Activated CD4-positive, alpha-beta T cell treated with anti-CD3 and anti-CD28 coated beads, Interleukin-2, amount 10 ng/mL, durations not matched to agents 24 days and 14 days (primary cell): ENCODE measurements around the gene FAAP20. TPM values are rescaled to one million over a fixed set of nuclear protein-coding genes. Genes with fewer than 3 reads are reported as not detected.

Source experiments
- DNase-seq: peaks from one replicate; pipeline ENCODE4 v3.0.0; 2022
- H3K27ac Mint-ChIP-seq: one replicate; pipeline ENCODE4 v1.8.0; 2022; ENCODE audit warnings: mild to moderate bottlenecking, mixed read lengths
- H3K27me3 Mint-ChIP-seq: one replicate; pipeline ENCODE4 v1.8.0; 2022; ENCODE audit warnings: mixed read lengths
- H3K36me3 Mint-ChIP-seq: one replicate; pipeline ENCODE4 v1.8.0; 2022; ENCODE audit warnings: low read depth, mild to moderate bottlenecking, mixed read lengths
- H3K4me1 Mint-ChIP-seq: one replicate; pipeline ENCODE4 v1.8.0; 2021; ENCODE audit warnings: mixed read lengths
- H3K4me3 Mint-ChIP-seq: one replicate; pipeline ENCODE4 v1.8.0; 2022; ENCODE audit warnings: mild to moderate bottlenecking, moderate library complexity, mixed read lengths
- H3K9me3 Mint-ChIP-seq: one replicate; pipeline ENCODE4 v1.8.0; 2021; ENCODE audit warnings: mixed read lengths
- intact Hi-C: fragments of 100-400 bp; cut with micrococcal nuclease; formaldehyde crosslinking; loops from one replicate; pipeline ENCODE4 v1.15.1; 2023
- total RNA-seq: library from RNA; stranded (reverse); gene quantifications from 2 replicates; pipeline ENCODE4 v1.2.3, GENCODE V29; 2022

FAAP20 gene
- total RNA-seq, 1 donor from 2014 or later = 60.3 TPM

DNA sequence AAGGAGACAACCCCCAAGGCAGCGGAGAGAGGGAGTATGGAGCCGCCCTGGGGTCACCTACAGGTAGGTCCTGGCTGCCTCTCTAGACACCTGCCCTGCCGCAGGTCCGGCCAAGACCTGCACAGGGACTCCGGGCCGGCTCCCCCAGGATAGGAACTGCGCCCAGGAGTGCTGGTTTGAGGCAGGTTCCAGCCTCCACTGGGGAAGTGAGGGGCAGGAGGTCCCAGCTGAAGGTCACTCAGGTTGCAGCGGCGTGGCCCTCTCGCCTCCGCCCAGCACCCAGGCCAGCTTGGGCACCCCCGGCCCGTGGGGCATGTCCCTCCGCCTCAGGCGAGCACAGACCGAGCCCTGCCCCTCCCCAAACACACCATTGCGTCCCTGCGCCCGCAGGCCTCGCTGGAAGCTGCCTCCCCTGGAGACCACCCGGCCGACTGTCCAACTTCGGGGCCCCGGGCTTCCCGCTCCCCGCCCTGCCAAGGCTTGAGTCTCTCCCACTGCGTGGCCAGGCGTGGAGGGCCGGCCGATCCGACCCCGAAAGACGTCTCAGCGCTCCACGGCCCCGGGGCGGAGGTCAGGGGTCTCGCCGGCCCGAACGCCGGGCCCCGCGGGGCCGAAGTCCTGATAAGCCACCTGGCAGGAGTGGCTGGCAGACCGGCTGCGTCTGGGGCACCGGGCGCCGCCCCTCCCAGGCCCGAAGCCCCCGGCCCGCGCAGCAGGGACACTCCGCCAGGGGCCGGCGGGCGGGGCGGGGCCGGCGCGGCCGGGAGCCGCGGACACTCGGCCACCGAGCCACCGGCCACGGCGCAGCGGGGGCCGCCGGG, 32.2 kb upstream of the FAAP20 start:
- Mint-ChIP-seq H3K4me1 (peaks cover 17% of the 10 kb centered on the region), H3K27me3 (peaks cover 9% of the 10 kb centered on the region), H3K27ac (peak overlapping the region; percentile 70), H3K36me3 (peaks cover 21% of the 10 kb centered on the region), H3K9me3 (no peaks in the 10 kb centered on the region), H3K4me3 (peak overlapping the region; percentile 69)
- no peak for DNase-seq
- intact Hi-C loops = loop anchor here (2.0 kb wide), 1 partner anchor 22 kb away; no protein-coding TSS in a partner anchor

- Mint-ChIP-seq H3K36me3 (peaks cover 10% of the 10 kb centered on the region), H3K27me3 (peaks cover 12% of the 10 kb centered on the region), H3K4me3 (no peak overlapping the region), H3K9me3 (no peaks in the 10 kb centered on the region), H3K27ac (no peak overlapping the region), H3K4me1 (peaks cover 6% of the 10 kb centered on the region)
- DNase-seq = peak; percentile 58
- intact Hi-C loops = no loop called here
These were observed 30.3 kb upstream of the FAAP20 start for GRCh38 chr1:2224631-2225428.

- Mint-ChIP-seq H3K4me1 (peaks cover 4% of the 10 kb centered on the region), H3K27me3 (peaks cover 13% of the 10 kb centered on the region), H3K27ac (no peak overlapping the region), H3K4me3 (no peak overlapping the region), H3K9me3 (peaks cover 1% of the 10 kb centered on the region), H3K36me3 (peaks cover 3% of the 10 kb centered on the region)
- peak; percentile 56 for DNase-seq
- intact Hi-C loops = no loop called here
These were observed 29.6 kb upstream of the FAAP20 start for GRCh38 chr1:2224170-2224584.

GRCh38 chr1:2221271-2221670, 26.7 kb upstream of the FAAP20 start:
- no peak overlapping the region for H3K4me3 Mint-ChIP-seq
- H3K27me3 Mint-ChIP-seq = peaks cover 20% of the 10 kb centered on the region
- H3K36me3 Mint-ChIP-seq = peaks cover 4% of the 10 kb centered on the region
- no peak for DNase-seq
- intact Hi-C loops = no loop called here
- H3K4me1 Mint-ChIP-seq = peaks cover 6% of the 10 kb centered on the region
- no peak overlapping the region for H3K27ac Mint-ChIP-seq
- H3K9me3 Mint-ChIP-seq = peaks cover 8% of the 10 kb centered on the region

GRCh38 chr1:2216767-2217058, 22.1 kb upstream of the FAAP20 start:
- H3K27me3 Mint-ChIP-seq = peaks cover 12% of the 10 kb centered on the region
- H3K4me1 Mint-ChIP-seq = peaks cover 5% of the 10 kb centered on the region
- no peak for DNase-seq
- intact Hi-C loops = no loop called here
- peaks cover 4% of the 10 kb centered on the region for H3K36me3 Mint-ChIP-seq
- H3K27ac Mint-ChIP-seq = no peak overlapping the region
- H3K4me3 Mint-ChIP-seq = no peak overlapping the region
- peaks cover 8% of the 10 kb centered on the region for H3K9me3 Mint-ChIP-seq

DNA sequence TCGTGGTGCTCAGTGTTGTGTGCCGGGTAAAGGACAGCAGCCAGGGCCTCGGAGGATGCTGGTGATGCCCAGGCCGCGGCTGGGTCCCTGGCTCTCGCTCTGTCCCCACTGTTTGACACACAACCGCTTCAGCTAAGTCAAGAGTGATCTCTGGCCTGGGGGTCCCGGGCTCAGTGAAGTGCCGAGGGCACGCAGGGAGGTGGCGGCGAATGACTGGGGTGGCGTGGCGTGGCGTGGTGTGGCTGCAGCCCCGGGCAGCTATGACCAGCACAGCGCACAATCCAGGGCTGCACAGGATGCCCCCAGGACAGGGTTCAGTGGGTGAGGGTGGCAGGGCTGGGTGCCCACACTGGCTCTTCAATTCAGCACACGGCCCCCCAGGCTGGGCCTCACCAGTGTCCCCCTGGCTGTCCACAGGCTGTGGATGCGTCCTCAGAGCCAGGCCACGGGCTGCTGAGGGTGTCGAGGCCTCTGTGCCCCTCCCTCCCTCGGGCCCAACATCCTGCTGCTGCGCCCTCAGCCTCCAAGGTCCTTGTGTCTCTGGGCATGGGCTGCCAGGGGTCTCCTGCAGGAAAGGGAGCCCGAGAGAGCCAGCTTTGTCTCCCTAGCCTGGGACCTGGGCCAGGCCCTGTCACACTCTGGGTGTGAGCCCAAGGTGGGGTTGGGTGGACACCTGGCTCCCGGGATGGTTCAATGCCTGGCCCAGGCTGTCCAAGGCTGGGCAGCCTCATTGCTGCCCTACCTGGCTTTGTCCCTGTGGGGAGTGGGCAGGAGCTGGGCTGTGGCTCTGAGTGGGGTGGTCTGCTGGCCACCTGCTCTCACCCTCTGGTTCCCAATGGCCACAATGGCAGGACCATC, 21.6 kb upstream of the FAAP20 start:
- H3K4me1 Mint-ChIP-seq = peaks cover 5% of the 10 kb centered on the region
- H3K4me3 Mint-ChIP-seq = no peak overlapping the region
- H3K36me3 Mint-ChIP-seq = peaks cover 4% of the 10 kb centered on the region
- intact Hi-C loops = no loop called here
- no peak for DNase-seq
- H3K27ac Mint-ChIP-seq = no peak overlapping the region
- H3K27me3 Mint-ChIP-seq = peaks cover 9% of the 10 kb centered on the region
- peaks cover 8% of the 10 kb centered on the region for H3K9me3 Mint-ChIP-seq

GRCh38 chr1:2215329-2215728, 20.8 kb upstream of the FAAP20 start:
- no peak overlapping the region for H3K4me3 Mint-ChIP-seq
- peaks cover 8% of the 10 kb centered on the region for H3K9me3 Mint-ChIP-seq
- intact Hi-C loops = no loop called here
- DNase-seq = no peak
- H3K4me1 Mint-ChIP-seq = peaks cover 5% of the 10 kb centered on the region
- peaks cover 9% of the 10 kb centered on the region for H3K27me3 Mint-ChIP-seq
- no peak overlapping the region for H3K27ac Mint-ChIP-seq
- H3K36me3 Mint-ChIP-seq = peaks cover 4% of the 10 kb centered on the region

GRCh38 chr1:2214541-2215241, 20.1 kb upstream of the FAAP20 start:
- H3K27ac Mint-ChIP-seq = no peak overlapping the region
- peaks cover 8% of the 10 kb centered on the region for H3K9me3 Mint-ChIP-seq
- intact Hi-C loops = no loop called here
- no peak overlapping the region for H3K4me3 Mint-ChIP-seq
- H3K4me1 Mint-ChIP-seq = peaks cover 5% of the 10 kb centered on the region
- H3K36me3 Mint-ChIP-seq = peaks cover 4% of the 10 kb centered on the region
- no peak for DNase-seq
- H3K27me3 Mint-ChIP-seq = peaks cover 9% of the 10 kb centered on the region

DNA sequence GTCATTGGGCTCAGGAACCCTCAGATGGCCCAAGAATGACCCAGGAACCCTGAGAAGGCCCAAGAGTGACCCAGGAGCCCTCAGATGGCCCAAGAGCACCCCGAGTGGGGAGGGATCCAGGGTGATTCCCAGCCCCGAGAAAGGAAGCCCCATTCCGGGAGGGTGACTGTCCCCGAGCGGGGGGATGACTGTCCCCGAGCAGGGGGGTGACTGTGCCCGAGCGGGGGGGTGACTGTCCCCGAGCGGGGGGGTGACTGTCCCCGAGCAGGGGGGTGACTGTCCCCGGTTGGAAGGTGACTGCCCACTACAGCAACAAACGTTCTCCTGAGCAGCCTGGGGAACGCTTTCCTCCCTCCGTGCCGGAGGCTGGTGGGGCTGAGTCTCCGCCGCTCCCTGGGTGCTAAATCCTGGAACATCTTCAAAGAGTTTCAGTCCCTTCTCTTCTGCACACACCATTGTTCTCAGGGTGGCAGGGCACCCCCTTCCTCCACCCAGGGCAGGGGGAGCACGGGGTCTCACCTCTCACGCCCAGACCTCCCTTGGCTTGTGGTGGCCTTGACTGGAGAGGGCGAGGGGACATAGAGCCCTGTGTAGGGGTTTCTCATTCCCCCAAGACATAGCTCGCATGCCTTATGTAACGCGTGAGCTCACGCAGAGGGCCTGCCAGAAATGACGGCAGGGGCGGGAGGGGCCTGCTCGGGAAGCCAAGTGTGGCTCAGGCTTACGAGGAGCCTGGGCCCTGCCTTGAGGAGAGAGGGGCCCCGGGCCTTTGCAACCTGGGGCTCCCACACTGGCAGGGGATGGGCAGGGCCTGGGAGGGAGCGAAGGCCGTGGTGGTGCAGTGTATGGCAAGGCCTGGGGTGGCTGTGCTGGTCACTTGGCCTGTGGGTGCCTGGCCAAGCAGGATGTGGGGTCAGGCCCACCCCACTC, 19.3 kb upstream of the FAAP20 start:
- peaks cover 5% of the 10 kb centered on the region for H3K4me1 Mint-ChIP-seq
- peaks cover 1% of the 10 kb centered on the region for H3K36me3 Mint-ChIP-seq
- intact Hi-C loops = no loop called here
- no peak overlapping the region for H3K27ac Mint-ChIP-seq
- H3K4me3 Mint-ChIP-seq = no peak overlapping the region
- peaks cover 3% of the 10 kb centered on the region for H3K9me3 Mint-ChIP-seq
- peaks cover 7% of the 10 kb centered on the region for H3K27me3 Mint-ChIP-seq
- no peak for DNase-seq

DNA sequence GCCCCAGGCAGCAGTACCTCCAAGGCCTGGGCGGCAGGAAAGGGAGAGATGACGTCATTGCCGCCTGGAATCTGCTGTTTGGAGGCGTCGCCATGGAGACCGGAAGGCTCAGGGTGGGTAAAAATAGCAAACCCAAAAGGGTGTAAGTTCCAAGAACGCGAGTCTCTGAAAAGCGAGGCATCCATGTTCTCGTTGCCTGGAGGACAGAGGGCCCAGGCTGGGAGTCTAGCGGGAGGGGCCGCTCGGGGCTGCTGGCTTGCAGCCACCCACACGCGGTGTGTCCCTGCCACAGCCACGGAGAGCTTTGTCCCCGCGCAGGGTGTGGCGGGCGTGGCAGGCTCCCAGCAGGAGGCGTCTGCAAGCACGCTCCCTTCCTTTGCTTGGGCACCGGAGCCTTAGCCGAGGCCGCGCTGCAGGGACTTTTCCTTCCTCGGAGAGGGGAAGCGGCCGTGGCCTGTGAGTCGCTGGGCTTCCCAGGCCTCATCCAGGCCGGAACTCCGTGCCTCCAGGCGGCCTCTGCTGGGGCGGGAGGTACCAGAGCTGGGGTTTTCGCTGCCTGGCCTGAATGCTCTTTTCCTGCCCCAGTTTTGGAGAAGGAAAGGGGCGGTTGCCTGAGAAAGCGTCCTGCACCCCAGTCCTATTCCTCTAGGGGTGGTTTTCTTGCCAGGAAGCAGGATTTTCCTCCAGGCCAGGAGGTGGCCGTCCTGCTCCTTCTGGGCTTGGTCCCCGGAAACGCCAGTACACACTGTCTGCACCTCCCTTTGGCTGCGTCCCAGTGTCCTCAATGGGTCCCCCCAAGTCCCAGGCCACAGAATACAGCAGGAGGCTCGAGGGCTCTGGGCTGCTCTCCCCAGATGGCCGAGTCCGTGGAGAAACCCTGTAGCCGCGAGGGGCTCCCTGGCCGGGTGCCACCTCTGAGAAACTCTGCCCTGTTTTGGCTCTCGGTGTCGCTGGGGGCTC, 18.2 kb upstream of the FAAP20 start:
- Mint-ChIP-seq H3K4me1 (peaks cover 5% of the 10 kb centered on the region), H3K9me3 (no peaks in the 10 kb centered on the region), H3K4me3 (peak overlapping the region; percentile 49), H3K27ac (peak overlapping the region; percentile 66), H3K36me3 (no peaks in the 10 kb centered on the region), H3K27me3 (peaks cover 2% of the 10 kb centered on the region)
- intact Hi-C loops = no loop called here
- peak; percentile 91 for DNase-seq

DNA sequence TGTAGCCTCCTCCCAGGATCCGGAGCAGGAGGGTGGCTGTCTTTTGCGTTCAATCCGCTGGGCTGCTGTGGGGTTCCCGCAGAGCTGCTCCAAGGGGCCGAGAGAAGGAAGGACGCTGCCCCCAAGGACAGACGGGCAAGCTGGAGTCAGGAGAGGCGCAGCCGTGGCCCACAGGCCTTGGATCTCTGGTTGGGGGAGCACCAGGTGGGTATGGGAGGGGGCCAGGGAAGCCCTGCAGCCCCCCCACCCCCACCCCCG, 17.6 kb upstream of the FAAP20 start:
- H3K9me3 Mint-ChIP-seq = no peaks in the 10 kb centered on the region
- H3K27me3 Mint-ChIP-seq = peaks cover 2% of the 10 kb centered on the region
- H3K4me3 Mint-ChIP-seq = no peak overlapping the region
- no peak for DNase-seq
- H3K4me1 Mint-ChIP-seq = peaks cover 5% of the 10 kb centered on the region
- H3K36me3 Mint-ChIP-seq = no peaks in the 10 kb centered on the region
- no peak overlapping the region for H3K27ac Mint-ChIP-seq
- intact Hi-C loops = no loop called here

- peaks cover 4% of the 10 kb centered on the region for H3K4me1 Mint-ChIP-seq
- intact Hi-C loops = no loop called here
- H3K27me3 Mint-ChIP-seq = peaks cover 2% of the 10 kb centered on the region
- no peaks in the 10 kb centered on the region for H3K9me3 Mint-ChIP-seq
- no peak for DNase-seq
- H3K27ac Mint-ChIP-seq = no peak overlapping the region
- no peaks in the 10 kb centered on the region for H3K36me3 Mint-ChIP-seq
- no peak overlapping the region for H3K4me3 Mint-ChIP-seq
These were observed 16.2 kb upstream of the FAAP20 start for GRCh38 chr1:2210786-2211185.
